Stimulated activated effector memory CD8-positive, alpha-beta T cell treated with anti-CD3 and anti-CD28 coated beads, Interleukin-12 subunit alpha, Interleukin-12 subunit beta, amount 100 ng/mL, for 72 hours (primary cell): ENCODE data around the gene EVA1C.
"Not testable (repeated sequence)": the region's sequence is repeated elsewhere in the genome, so short reads cannot be mapped to it uniquely, and the experiment has no call there.

Experiments used
- ATAC-seq: fragments of 150-1000 bp; cut with Tn5 transposase; 2 replicates; pipeline ENCODE4 v1.10.0; 2021
- DNase-seq, 2 donors: peaks; one replicate each; pipeline ENCODE4 v3.0.0; 2021 to 2022; ENCODE audit warnings: low spot score in 2 of 2
- H3K27ac Mint-ChIP-seq: one replicate; pipeline ENCODE4 v1.8.0; 2022; ENCODE audit warnings: mild to moderate bottlenecking, mixed read lengths
- H3K36me3 Mint-ChIP-seq: one replicate; pipeline ENCODE4 v1.8.0; 2022; ENCODE audit warnings: mild to moderate bottlenecking, mixed read lengths
- H3K4me1 Mint-ChIP-seq: one replicate; pipeline ENCODE4 v1.8.0; 2022; ENCODE audit warnings: mixed read lengths
- H3K4me3 Mint-ChIP-seq: one replicate; pipeline ENCODE4 v1.8.0; 2022; ENCODE audit warnings: mild to moderate bottlenecking, mixed read lengths
- H3K9me3 Mint-ChIP-seq: one replicate; pipeline ENCODE4 v1.8.0; 2022; ENCODE audit warnings: mixed read lengths

EVA1C gene

DNA sequence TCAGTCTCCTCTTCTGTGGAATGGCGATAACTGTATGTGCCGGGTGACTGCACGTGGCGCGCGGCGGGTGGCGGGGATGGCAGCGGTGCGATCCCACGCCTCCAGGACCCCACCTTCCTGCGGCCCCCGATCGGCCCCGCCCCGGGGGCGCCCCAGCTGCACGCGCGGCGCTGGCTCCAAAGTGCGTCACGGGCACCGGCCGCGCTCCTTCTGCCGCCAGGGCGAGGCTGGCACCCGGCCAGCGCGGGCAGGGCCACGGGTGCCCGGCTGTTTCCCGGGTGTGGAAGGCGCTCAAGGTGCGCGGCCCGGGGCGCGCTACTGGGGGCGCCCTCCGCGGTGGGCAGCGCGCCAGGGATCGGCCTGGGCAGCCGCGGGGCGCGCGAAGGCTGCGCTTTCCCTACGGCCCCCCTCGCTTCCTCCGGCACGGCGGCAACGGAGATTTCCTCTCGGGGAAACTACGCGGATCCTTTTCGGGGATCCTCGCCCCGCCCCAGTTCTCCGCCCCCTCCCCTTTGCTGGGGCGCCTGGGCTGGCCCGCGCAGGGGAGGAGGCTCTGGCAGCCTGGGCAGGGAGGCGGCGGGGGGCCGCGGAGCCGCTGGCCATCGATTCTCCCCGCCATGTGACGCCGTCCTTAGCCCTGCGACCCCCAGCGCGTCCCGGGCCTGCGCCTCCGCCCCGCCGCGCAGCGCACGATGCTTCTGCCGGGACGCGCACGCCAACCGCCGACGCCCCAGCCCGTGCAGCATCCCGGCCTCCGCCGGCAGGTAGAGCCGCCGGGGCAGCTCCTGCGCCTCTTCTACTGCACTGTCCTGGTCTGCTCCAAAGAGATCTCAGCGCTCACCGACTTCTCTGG, at the start of gene EVA1C:
Gene EVA1C, plus strand, starts transcription at position 545 of the 853 bp plus-strand sequence. Its CDS starts 148 bp downstream, at position 693.
- H3K4me1 Mint-ChIP-seq = peaks cover 68% of the 10 kb centered on the region
- peak within 1 kb of the TSS; percentile 96 for H3K27ac Mint-ChIP-seq

DNA sequence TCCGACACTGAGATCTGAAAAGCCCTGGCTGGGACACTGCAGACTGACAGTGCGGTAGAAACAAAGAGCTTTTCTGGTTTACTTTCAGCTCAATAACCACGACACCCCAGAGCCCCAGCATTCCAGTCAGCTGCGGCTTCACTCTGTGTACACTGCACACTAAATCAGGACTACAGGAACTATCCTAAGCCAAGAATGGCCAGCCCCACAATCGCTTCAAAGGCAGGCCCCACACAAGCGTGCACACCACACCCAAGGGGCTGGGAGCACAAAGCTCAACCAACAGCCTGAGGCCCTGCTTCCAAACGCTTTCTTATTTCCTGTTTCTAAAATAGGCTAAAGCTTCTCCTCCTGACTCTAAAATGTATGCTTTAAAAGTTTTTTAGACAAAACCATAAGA, 48.1 kb upstream of the EVA1C start:
- Mint-ChIP-seq H3K27ac (peak overlapping the region; percentile 71), H3K9me3 (no peaks in the 10 kb centered on the region), H3K36me3 (peaks cover 100% of the 10 kb centered on the region), H3K4me1 (no peaks in the 10 kb centered on the region), H3K4me3 (no peak overlapping the region)
- ATAC-seq = no peak
- DNase-seq = no peak

More for the DNA sequence above, at the start of gene EVA1C:
- peak within 1 kb of the TSS; percentile 96 for H3K4me3 Mint-ChIP-seq
- DNase-seq = peak; percentile 58 to 83
- peak; percentile 76 for ATAC-seq
- peaks cover 3% of the 10 kb centered on the region for H3K9me3 Mint-ChIP-seq
- H3K36me3 Mint-ChIP-seq = no peaks in the 10 kb centered on the region

DNA sequence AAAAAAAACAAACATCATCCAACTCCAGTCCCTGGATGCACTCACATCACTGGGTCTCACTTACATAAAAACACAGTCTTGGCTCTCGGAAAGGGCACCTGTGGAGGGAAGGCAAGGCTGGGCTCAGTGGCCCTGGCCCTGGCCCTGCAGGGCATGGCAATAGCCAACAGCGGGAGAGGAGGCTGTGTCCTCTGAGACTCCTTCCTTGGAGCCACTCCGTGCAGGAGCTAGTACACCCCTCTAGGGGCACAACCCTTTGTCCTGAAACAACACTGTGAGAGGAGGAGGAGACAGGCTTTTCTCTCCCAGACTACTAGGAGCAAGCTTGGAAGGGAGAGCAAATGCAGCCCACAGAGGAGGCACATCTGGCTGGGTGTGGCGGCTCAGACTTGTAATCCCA, 47.7 kb upstream of the EVA1C start:
- no peaks in the 10 kb centered on the region for H3K9me3 Mint-ChIP-seq
- H3K4me1 Mint-ChIP-seq = no peaks in the 10 kb centered on the region
- peak overlapping the region; percentile 71 for H3K27ac Mint-ChIP-seq
- peaks cover 100% of the 10 kb centered on the region for H3K36me3 Mint-ChIP-seq
- DNase-seq = no peak
- ATAC-seq = no peak
- no peak overlapping the region for H3K4me3 Mint-ChIP-seq

GRCh38 chr21:32366191-32366590, 46.3 kb upstream of the EVA1C start:
- H3K36me3 Mint-ChIP-seq = peaks cover 100% of the 10 kb centered on the region
- no peak overlapping the region for H3K27ac Mint-ChIP-seq
- no peak overlapping the region for H3K4me3 Mint-ChIP-seq
- no peaks in the 10 kb centered on the region for H3K9me3 Mint-ChIP-seq
- ATAC-seq (no peak), DNase-seq (no peak)
- H3K4me1 Mint-ChIP-seq = no peaks in the 10 kb centered on the region

GRCh38 chr21:32367158-32367557, 45.3 kb upstream of the EVA1C start:
- Mint-ChIP-seq H3K4me1 (peaks cover 9% of the 10 kb centered on the region), H3K9me3 (no peaks in the 10 kb centered on the region), H3K36me3 (peaks cover 100% of the 10 kb centered on the region), H3K27ac (no peak overlapping the region), H3K4me3 (no peak overlapping the region)
- DNase-seq (no peak), ATAC-seq (no peak)

DNA sequence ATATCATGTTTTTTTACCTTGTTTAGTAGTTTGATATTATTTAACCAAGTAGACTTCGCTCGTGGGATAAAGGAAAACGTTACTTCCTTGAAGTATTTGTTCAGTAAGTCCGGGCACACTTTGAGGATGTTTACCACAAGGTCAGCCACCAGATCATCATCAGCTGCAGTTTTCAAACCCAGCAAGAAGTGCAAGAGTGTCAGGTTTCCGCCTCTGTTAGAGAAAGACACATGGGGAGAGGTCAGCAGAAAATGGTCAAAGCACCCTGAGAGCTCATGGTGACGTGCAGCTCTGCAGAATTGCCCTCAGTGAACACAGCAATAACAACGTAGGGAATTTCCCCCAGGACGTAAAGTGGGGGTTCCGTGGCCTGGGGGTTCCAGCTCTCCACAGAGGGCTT, 44.1 kb upstream of the EVA1C start:
- no peak overlapping the region for H3K4me3 Mint-ChIP-seq
- DNase-seq (no peak), ATAC-seq (no peak)
- H3K9me3 Mint-ChIP-seq = no peaks in the 10 kb centered on the region
- no peak overlapping the region for H3K27ac Mint-ChIP-seq
- H3K4me1 Mint-ChIP-seq = peaks cover 10% of the 10 kb centered on the region
- H3K36me3 Mint-ChIP-seq = peaks cover 100% of the 10 kb centered on the region

DNA sequence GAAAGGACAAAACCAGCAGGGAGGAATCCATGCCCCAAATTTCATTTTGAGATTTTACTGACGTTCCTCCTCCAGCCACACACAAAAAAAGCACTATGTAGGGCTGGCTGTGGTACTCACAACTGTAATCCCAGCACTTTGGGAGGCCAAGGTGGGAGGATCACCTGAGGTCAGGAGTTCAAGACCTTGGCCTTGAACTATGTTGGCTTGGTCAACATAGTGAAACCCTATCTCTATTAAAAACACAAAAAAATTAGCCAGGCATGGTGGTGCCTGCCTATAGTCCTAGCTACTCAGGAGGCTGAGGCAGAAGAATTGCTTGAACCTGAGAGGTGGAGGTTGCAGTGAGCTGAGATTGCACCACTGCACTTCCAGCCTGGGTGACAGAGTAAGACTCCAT, 43.5 kb upstream of the EVA1C start:
- H3K9me3 Mint-ChIP-seq, ATAC-seq, DNase-seq, H3K4me3 Mint-ChIP-seq, H3K27ac Mint-ChIP-seq: not testable (repeated sequence)
- peaks cover 100% of the 10 kb centered on the region for H3K36me3 Mint-ChIP-seq
- H3K4me1 Mint-ChIP-seq = peaks cover 10% of the 10 kb centered on the region

GRCh38 chr21:32370998-32371766, 41.3 kb upstream of the EVA1C start:
- H3K27ac Mint-ChIP-seq = peak overlapping the region; percentile 73

DNA sequence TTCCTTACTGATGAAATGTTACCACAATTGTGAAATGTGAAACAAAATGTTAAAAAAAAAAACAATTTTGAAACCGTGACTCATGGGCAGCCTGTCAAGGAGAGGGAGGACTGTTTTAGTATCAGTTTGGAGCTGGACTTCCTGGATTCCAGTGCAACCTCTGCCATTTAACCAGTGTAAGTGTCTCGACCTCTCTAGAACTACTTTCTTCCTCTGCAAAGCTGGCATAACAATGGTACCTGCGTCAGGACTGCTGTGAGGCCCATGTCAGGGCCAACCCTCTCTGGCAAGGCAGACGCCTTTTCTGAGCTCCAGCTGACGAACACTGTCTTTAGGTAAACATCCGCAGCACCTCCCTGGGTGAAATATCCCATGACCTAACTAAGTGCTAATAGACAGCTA, 40.6 kb upstream of the EVA1C start:
- no peaks in the 10 kb centered on the region for H3K9me3 Mint-ChIP-seq
- peaks cover 10% of the 10 kb centered on the region for H3K4me1 Mint-ChIP-seq
- H3K36me3 Mint-ChIP-seq = peaks cover 100% of the 10 kb centered on the region
- ATAC-seq (peak; percentile 54), DNase-seq (peak in 1 of 2 donors; percentile 53)
- peak overlapping the region; percentile 73 for H3K27ac Mint-ChIP-seq
- no peak overlapping the region for H3K4me3 Mint-ChIP-seq

More at GRCh38 chr21:32370998-32371766, 41.3 kb upstream of the EVA1C start:
- DNase-seq = no peak
- Mint-ChIP-seq H3K9me3 (no peaks in the 10 kb centered on the region), H3K4me3 (no peak overlapping the region), H3K36me3 (peaks cover 100% of the 10 kb centered on the region), H3K4me1 (peaks cover 10% of the 10 kb centered on the region)
- ATAC-seq = no peak

DNA sequence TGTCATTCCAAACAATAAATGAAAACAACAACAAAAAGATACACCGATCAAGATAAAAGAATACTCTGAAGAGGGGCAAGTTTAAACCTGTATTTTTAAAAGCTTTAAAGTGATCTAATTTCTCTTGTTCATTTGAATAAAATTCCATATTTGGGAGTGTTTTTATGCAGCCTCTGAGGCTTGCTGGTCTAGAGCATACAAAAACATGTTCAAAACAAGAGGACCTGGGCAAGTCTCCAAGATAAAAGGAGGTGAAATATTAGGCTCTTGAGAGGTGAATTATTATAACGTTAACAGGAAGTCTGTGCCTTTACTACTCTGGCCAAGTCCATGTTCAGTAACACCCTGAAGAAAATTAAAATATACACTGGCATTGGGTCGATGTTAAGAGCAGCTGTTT, 39.8 kb upstream of the EVA1C start:
- no peak overlapping the region for H3K4me3 Mint-ChIP-seq
- H3K9me3 Mint-ChIP-seq = no peaks in the 10 kb centered on the region
- peaks cover 10% of the 10 kb centered on the region for H3K4me1 Mint-ChIP-seq
- no peak for ATAC-seq
- DNase-seq = no peak
- peaks cover 100% of the 10 kb centered on the region for H3K36me3 Mint-ChIP-seq
- H3K27ac Mint-ChIP-seq = no peak overlapping the region

DNA sequence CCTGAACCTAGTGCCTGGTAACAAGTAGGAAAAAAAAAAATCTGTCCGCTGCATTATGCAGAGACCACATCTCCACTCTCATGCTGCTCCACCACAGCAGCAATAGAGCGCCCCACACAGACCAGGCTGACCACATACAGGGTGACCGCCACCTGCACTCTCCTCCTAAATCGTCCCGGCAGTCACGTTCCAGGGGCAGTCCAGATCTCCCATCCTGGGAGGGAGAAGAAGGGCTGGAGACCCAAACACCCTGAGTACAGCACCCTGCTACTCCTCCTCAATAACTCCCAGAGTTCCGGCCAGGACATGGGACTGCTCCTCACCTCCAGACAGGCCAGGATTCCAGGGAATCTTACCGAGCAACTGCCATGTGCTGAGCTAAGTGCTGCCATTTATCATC, 35.0 kb upstream of the EVA1C start:
- no peaks in the 10 kb centered on the region for H3K9me3 Mint-ChIP-seq
- peak overlapping the region; percentile 23 for H3K27ac Mint-ChIP-seq
- H3K36me3 Mint-ChIP-seq = peaks cover 100% of the 10 kb centered on the region

DNA sequence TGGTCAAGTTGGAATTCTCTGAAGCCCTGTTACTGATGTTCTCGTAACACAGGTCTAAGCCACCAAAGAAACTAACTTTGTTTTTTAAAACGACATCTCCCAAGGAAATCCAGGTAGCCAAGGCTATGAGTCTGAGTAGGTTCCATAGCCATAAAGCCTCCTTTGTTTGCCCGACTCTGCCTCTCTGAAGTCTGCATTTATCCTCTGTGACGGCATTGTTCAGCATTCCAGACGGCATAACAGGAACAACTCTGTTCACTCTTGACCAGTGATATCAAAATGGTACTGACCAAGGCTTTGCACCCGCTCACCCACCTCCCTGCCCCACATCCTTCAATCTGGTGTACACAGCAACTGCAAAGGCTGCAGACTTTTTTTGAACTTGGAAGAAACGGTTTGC, 34.5 kb upstream of the EVA1C start:
- DNase-seq = no peak
- no peak overlapping the region for H3K4me3 Mint-ChIP-seq

More for the DNA sequence above, 35.0 kb upstream of the EVA1C start:
- no peaks in the 10 kb centered on the region for H3K4me1 Mint-ChIP-seq
- no peak overlapping the region for H3K4me3 Mint-ChIP-seq
- ATAC-seq = no peak
- no peak for DNase-seq

DNA sequence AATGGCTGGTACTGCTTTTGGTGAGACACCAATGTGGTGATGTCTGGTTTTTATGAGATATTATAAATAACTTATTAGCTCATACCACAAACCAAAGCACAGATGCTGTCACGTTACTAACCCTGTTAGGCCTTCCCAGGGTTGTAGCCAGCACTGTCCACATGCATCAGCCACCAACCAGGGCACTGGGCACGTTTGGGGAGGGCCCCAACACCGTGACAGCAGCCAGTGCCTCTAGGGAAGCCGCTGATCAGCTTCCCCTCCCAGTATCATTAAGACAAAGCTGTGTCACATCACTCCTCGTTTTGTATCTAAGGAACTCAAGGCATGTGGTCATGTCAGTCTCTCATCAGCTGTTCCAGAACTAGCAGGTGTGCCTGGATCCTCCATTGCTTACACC, 33.5 kb upstream of the EVA1C start:
- H3K4me1 Mint-ChIP-seq = no peaks in the 10 kb centered on the region
- DNase-seq (no peak), ATAC-seq (no peak)
- H3K9me3 Mint-ChIP-seq = no peaks in the 10 kb centered on the region
- peaks cover 100% of the 10 kb centered on the region for H3K36me3 Mint-ChIP-seq
- H3K27ac Mint-ChIP-seq = no peak overlapping the region
- H3K4me3 Mint-ChIP-seq = no peak overlapping the region

More for the DNA sequence above, 34.5 kb upstream of the EVA1C start:
- ATAC-seq = no peak
- H3K4me1 Mint-ChIP-seq = no peaks in the 10 kb centered on the region
- peaks cover 100% of the 10 kb centered on the region for H3K36me3 Mint-ChIP-seq
- peak overlapping the region; percentile 23 for H3K27ac Mint-ChIP-seq
- H3K9me3 Mint-ChIP-seq = no peaks in the 10 kb centered on the region

- peaks cover 6% of the 10 kb centered on the region for H3K4me1 Mint-ChIP-seq
- H3K9me3 Mint-ChIP-seq = no peaks in the 10 kb centered on the region
- H3K4me3 Mint-ChIP-seq = no peak overlapping the region
- peaks cover 100% of the 10 kb centered on the region for H3K36me3 Mint-ChIP-seq
- DNase-seq (no peak), ATAC-seq (no peak)
- H3K27ac Mint-ChIP-seq = no peak overlapping the region
These were observed 31.6 kb upstream of the EVA1C start for GRCh38 chr21:32380940-32381339.

DNA sequence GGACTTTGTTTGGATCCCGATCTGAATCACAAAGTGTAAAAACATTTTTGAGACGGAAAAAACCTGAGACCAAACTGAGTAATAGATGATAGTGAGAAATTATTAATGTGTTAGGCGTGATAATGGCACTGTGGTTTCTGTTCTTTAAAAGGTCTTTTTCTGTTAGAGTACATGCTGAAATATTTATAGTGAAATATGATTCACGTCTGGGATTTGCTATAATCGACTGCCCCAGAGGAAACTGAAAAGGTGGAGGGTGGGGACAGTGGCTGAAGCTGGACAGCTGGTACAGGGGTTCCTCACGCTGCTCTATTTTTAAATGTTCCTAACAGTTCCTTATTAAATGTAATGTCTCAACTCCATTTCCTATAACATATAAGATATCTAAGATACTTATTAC, 30.9 kb upstream of the EVA1C start:
- Mint-ChIP-seq H3K4me1 (peaks cover 6% of the 10 kb centered on the region), H3K36me3 (peaks cover 96% of the 10 kb centered on the region), H3K27ac (no peak overlapping the region), H3K4me3 (no peak overlapping the region), H3K9me3 (no peaks in the 10 kb centered on the region)
- ATAC-seq (no peak), DNase-seq (no peak)
